HUES48 (cell line): ENCODE results near the gene PTPRG.

Experiments
- H3K27ac ChIP-seq: one replicate; pipeline ENCODE4 v1.7.0; 2013; ENCODE audit warnings: low read depth, low read length, inconsistent platforms
- H3K27me3 ChIP-seq: 2 replicates; pipeline ENCODE4 v1.6.1; 2013; ENCODE audit warnings: mild to moderate bottlenecking, low read length; ENCODE audit not compliant: control insufficient read depth, insufficient read depth
- H3K36me3 ChIP-seq: 2 replicates; pipeline ENCODE4 v1.6.1; 2013; ENCODE audit warnings: low read length; ENCODE audit not compliant: control insufficient read depth, insufficient read depth
- H3K4me1 ChIP-seq: 2 replicates; pipeline ENCODE4 v1.6.1; 2013; ENCODE audit warnings: mild to moderate bottlenecking, low read length; ENCODE audit not compliant: control insufficient read depth, insufficient read depth
- H3K4me3 ChIP-seq: 2 replicates; pipeline ENCODE4 v1.5.1; 2013; ENCODE audit warnings: mild to moderate bottlenecking, low read depth, low read length
- H3K9ac ChIP-seq: 2 replicates; pipeline ENCODE4 v1.6.1; 2013; ENCODE audit warnings: mild to moderate bottlenecking, low read depth, low read length, moderate library complexity
- H3K9me3 ChIP-seq: 2 replicates; pipeline ENCODE4 v1.6.1; 2013; ENCODE audit warnings: low read length; ENCODE audit not compliant: control insufficient read depth, insufficient read depth

The PTPRG gene

GRCh38 chr3:62167566-62168262 is 606.3 kb downstream of the PTPRG start:
- Histone ChIP-seq H3K4me1 (peaks cover 22% of the 10 kb centered on the region), H3K27me3 (no peaks in the 10 kb centered on the region), H3K27ac (no peak overlapping the region), H3K4me3 (no peak overlapping the region), H3K9ac (no peak overlapping the region), H3K9me3 (no peaks in the 10 kb centered on the region), H3K36me3 (no peaks in the 10 kb centered on the region; the same call in 1 of the 2 replicates)

DNA sequence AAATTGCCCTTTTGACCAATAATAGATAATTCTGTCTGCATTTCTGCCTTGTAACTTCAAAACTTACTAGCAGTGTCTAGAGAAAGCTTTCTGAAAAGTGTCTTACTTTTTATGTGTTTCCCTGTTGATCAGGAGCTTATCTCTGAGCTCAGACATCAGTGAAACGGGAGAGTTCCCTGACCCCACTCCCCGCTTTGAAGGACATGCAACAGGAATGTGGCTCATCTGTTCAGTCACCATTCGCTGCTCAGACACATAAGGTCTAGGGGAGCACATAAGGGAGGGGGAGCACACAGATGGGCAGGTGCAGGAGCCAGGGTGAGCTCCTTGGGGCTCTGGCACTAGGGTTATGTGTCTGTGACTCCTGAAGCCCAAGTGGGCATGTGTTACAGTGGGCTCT is 607.0 kb downstream of the PTPRG start:
- no peak overlapping the region for H3K27ac ChIP-seq
- H3K36me3 ChIP-seq, result no peaks in the 10 kb centered on the region; the same call in 1 of the 2 replicates
- H3K9ac ChIP-seq, result no peak overlapping the region
- H3K4me3 ChIP-seq, result no peak overlapping the region
- no peaks in the 10 kb centered on the region for H3K27me3 ChIP-seq
- no peaks in the 10 kb centered on the region for H3K9me3 ChIP-seq
- H3K4me1 ChIP-seq, result peaks cover 22% of the 10 kb centered on the region

DNA sequence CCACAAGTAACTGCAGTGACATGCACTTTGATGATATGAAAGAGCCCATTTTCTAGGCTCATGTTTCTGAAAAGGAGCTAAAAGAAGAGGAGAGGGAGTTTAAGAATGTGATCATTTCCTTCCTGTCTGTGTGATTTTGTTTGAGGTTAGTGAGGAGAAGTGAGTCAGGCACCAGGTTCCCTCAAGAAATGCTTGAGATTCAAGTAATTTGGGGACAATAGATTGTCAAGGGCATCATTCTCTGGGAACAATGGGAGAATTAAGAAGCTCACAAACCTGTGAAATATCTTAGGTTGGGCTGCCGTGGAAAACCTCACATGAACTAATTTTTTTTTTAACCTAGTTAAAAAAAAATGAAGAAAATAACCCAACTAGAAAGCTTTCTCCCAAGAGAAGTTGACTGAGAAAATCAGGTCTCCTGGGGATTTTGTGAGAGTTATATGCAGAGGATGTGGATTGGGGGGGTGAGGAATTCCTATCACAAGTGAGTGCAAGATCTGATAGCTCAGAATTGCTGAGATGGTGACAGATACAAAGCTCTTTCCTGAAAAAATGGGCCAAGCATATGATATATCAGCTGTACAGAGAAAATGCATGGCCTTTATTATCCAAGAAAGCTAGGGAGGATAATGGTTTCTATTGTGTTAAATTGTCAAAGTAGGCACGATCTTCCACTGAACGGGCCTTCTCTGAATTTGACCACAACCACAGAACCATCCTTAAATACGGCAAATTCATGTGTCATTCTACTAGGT is 608.7 kb downstream of the PTPRG start:
- Histone ChIP-seq H3K9me3 (no peaks in the 10 kb centered on the region), H3K27ac (peak overlapping the region; percentile 90), H3K9ac (no peak overlapping the region), H3K27me3 (no peaks in the 10 kb centered on the region), H3K4me1 (peaks cover 21% of the 10 kb centered on the region), H3K4me3 (no peak overlapping the region), H3K36me3 (peaks cover 2% of the 10 kb centered on the region; the same call in 1 of the 2 replicates)

- Histone ChIP-seq H3K27ac (no peak overlapping the region), H3K9me3 (no peaks in the 10 kb centered on the region), H3K27me3 (no peaks in the 10 kb centered on the region), H3K4me1 (peaks cover 12% of the 10 kb centered on the region), H3K9ac (no peak overlapping the region), H3K4me3 (no peak overlapping the region), H3K36me3 (peaks cover 2% of the 10 kb centered on the region; the same call in 1 of the 2 replicates)
Measured at GRCh38 chr3:62171789-62172188, 610.4 kb downstream of the PTPRG start.

- H3K27ac ChIP-seq, result no peak overlapping the region
- H3K4me3 ChIP-seq, result no peak overlapping the region
- no peak overlapping the region for H3K9ac ChIP-seq
- H3K36me3 ChIP-seq, result peaks cover 2% of the 10 kb centered on the region; the same call in 1 of the 2 replicates
- no peaks in the 10 kb centered on the region for H3K9me3 ChIP-seq
- H3K4me1 ChIP-seq, result peaks cover 12% of the 10 kb centered on the region
- no peaks in the 10 kb centered on the region for H3K27me3 ChIP-seq
Measured at GRCh38 chr3:62172199-62172598, 610.8 kb downstream of the PTPRG start.

DNA sequence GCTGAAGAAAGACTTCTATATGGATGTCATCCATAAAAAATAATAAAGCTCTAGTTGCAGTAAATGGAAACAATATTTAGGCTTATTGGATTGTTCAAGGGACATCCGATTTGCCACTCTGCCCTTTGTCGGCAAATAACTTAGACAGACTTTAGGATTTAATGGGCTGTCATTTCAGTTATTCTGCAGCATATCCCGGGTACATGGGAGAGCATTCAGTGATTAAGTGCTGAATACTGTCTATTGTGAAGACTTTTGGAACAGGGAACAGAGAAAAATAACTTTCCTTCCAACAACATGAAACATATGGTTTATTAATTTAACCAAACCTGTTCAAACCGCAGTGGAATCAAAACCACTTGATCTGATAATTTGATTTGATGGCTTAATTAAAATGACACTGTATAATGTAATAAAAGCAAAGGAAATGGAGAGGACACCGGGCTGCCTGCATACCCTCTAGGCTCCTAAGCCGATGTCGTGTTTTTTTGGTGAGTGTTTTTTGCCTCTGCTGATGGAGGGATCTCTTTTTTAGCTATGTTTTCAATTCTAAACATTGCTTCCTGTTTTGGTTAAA is 612.7 kb downstream of the PTPRG start:
- Histone ChIP-seq H3K4me1 (peaks cover 18% of the 10 kb centered on the region), H3K9me3 (no peaks in the 10 kb centered on the region), H3K9ac (no peak overlapping the region), H3K27me3 (no peaks in the 10 kb centered on the region), H3K27ac (no peak overlapping the region), H3K36me3 (peaks cover 2% of the 10 kb centered on the region; the same call in 1 of the 2 replicates), H3K4me3 (no peak overlapping the region)

GRCh38 chr3:62175161-62175560 is 613.8 kb downstream of the PTPRG start:
- Histone ChIP-seq H3K27me3 (no peaks in the 10 kb centered on the region), H3K4me3 (no peak overlapping the region), H3K9ac (no peak overlapping the region), H3K27ac (no peak overlapping the region), H3K9me3 (no peaks in the 10 kb centered on the region), H3K4me1 (peaks cover 7% of the 10 kb centered on the region; the same call in 1 of the 2 replicates), H3K36me3 (peaks cover 2% of the 10 kb centered on the region; the same call in 1 of the 2 replicates)

DNA sequence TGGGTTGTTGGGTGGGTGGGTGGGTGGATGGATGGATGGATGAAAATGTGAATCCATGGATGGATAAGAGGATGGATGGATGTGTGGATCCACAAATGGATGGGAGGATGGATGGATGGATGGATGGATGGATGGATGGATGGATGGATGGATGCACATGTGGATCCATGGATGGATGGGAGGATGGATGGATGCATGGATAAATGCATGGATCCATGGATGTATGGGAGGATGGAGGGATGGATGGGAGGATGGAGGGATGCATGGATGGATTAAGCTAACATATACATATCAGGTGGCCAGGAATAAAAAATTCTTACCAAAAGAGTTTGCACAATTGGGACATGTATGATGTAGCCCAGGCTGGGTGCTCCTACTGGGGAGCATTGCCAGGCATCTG is 616.7 kb downstream of the PTPRG start:
- no peaks in the 10 kb centered on the region for H3K27me3 ChIP-seq
- H3K9ac ChIP-seq, result no peak overlapping the region

DNA sequence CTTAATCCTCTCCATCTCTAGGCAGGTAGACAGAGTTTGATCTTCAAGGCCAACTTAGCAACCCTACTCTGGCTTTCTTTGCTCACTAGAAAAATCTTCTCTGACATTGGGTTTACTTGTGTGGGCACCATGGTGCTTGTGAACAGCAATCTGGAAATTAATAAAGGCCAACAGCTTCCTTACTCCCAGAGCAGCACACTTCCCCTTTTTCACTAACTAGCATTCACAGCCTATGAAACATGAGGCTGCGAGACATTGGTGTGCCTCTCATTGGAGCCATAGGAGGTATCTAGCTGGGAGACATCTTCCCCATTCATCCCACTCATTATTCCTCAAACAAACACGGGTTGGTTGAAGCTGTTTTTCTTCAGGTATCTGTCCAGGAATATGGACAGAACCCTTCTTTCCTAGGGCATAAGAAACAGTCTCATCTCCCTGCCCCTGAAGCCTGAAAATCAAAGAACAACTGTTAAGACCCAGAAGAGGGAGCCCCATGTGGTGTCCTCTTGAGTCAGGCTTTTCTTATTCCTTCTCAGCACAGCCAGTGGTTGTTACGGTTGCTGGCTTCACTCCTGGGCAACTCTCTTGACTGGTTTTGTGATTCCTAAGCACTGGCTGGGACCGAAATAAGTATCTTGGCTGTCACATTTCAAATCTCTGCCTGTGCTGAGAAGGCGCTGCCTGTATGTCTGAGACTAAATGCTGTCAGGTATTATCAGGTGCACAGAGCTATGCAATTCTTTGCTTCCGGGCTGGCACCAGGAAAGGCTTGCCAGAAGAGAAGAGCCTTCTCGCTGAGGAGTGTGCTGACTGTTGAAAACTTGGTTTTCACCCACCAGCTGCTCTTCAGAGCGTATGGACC is 617.6 kb downstream of the PTPRG start:
- Histone ChIP-seq H3K27me3 (no peaks in the 10 kb centered on the region), H3K4me1 (peaks cover 7% of the 10 kb centered on the region; the same call in 1 of the 2 replicates), H3K27ac (peak overlapping the region; percentile 25), H3K9ac (no peak overlapping the region), H3K4me3 (no peak overlapping the region), H3K36me3 (peaks cover 8% of the 10 kb centered on the region; the same call in 1 of the 2 replicates), H3K9me3 (no peaks in the 10 kb centered on the region)

More for the DNA sequence above, 616.7 kb downstream of the PTPRG start:
- Histone ChIP-seq H3K36me3 (peaks cover 8% of the 10 kb centered on the region; the same call in 1 of the 2 replicates), H3K4me3 (no peak overlapping the region), H3K4me1 (peaks cover 7% of the 10 kb centered on the region; the same call in 1 of the 2 replicates), H3K27ac (no peak overlapping the region), H3K9me3 (no peaks in the 10 kb centered on the region)

- Histone ChIP-seq H3K4me3 (no peak overlapping the region), H3K9ac (no peak overlapping the region), H3K9me3 (no peaks in the 10 kb centered on the region), H3K27me3 (no peaks in the 10 kb centered on the region), H3K27ac (no peak overlapping the region), H3K4me1 (peaks cover 7% of the 10 kb centered on the region; the same call in 1 of the 2 replicates), H3K36me3 (0 out of 2 replicates have a peak, but pooled peaks cover 6% of the 10 kb centered on the region)
Measured at GRCh38 chr3:62180514-62180913, 619.1 kb downstream of the PTPRG start.
